GM23338 (cell line): ENCODE measurements around the gene MPZ. TPM values are rescaled to one million over a fixed set of nuclear protein-coding genes. Genes with fewer than 3 reads are reported as not detected.

Experiments
- ATAC-seq: fragments of 200-7000 bp; cut with Tn5 transposase; 3 replicates; pipeline ENCODE4 v1.9.1; 2020
- DNase-seq: peaks from one replicate; pipeline ENCODE4 v3.0.0-alpha.2; 2015; ENCODE audit warnings: low spot score
- H2AFZ ChIP-seq: fragments of 200-600 bp; sonication (generic); 2 replicates; pipeline ENCODE4 v1.8.0; 2016; ENCODE audit warnings: antibody characterized with exemption, mild to moderate bottlenecking, moderate library complexity
- H3F3A ChIP-seq: fragments of 200-600 bp; sonication (generic); replicated peaks from 2 replicates; pipeline ENCODE4 v1.8.0; 2017; ENCODE audit warnings: antibody characterized with exemption, mixed run types, low read depth
- H3K27ac ChIP-seq: fragments of 200-600 bp; sonication (generic); 2 replicates; pipeline ENCODE4 v1.6.1; 2016; ENCODE audit warnings: low read depth
- H3K27me3 ChIP-seq: fragments of 200-600 bp; sonication (generic); 2 replicates; pipeline ENCODE4 v1.8.0; 2016; ENCODE audit warnings: mild to moderate bottlenecking, mixed run types, moderate library complexity; ENCODE audit not compliant: insufficient read depth
- H3K36me3 ChIP-seq: fragments of 200-600 bp; sonication (generic); 2 replicates; pipeline ENCODE4 v1.8.0; 2016; ENCODE audit warnings: mild to moderate bottlenecking; ENCODE audit not compliant: insufficient read depth
- H3K4me1 ChIP-seq: fragments of 200-600 bp; sonication (generic); 2 replicates; pipeline ENCODE4 v1.8.0; 2016; ENCODE audit warnings: mild to moderate bottlenecking, moderate library complexity; ENCODE audit not compliant: insufficient read depth
- H3K4me2 ChIP-seq: fragments of 200-600 bp; sonication (generic); 2 replicates; pipeline ENCODE4 v1.7.1; 2017; ENCODE audit warnings: mixed run types
- H3K4me3 ChIP-seq: fragments of 200-600 bp; sonication (generic); 2 replicates; pipeline ENCODE4 v1.6.1; 2016; ENCODE audit warnings: mixed run types
- H3K79me2 ChIP-seq: fragments of 200-600 bp; sonication (generic); replicated peaks from 2 replicates; pipeline ENCODE4 v1.8.0; 2017; ENCODE audit warnings: mild to moderate bottlenecking; ENCODE audit not compliant: insufficient read depth
- H3K9me2 ChIP-seq: fragments of 200-600 bp; sonication (generic); 2 replicates; pipeline ENCODE4 v1.8.0; 2017; ENCODE audit not compliant: insufficient read depth
- H4K20me1 ChIP-seq: fragments of 200-600 bp; sonication (generic); replicated peaks from 2 replicates; pipeline ENCODE4 v1.8.0; 2017; ENCODE audit warnings: mild to moderate bottlenecking; ENCODE audit not compliant: insufficient read depth
- H3K27ac Mint-ChIP-seq: 2 replicates; pipeline ENCODE4 v1.8.0; 2020; ENCODE audit warnings: inconsistent platforms, mild to moderate bottlenecking, moderate library complexity, mixed read lengths
- H3K27me3 Mint-ChIP-seq: 3 replicates; pipeline ENCODE4 v1.8.0; 2022; ENCODE audit warnings: low read depth, mild to moderate bottlenecking, moderate library complexity, mixed read lengths, inconsistent platforms; ENCODE audit not compliant: insufficient read depth, poor library complexity
- H3K36me3 Mint-ChIP-seq: 3 replicates; pipeline ENCODE4 v1.8.0; 2021; ENCODE audit warnings: low read depth, mild to moderate bottlenecking, inconsistent platforms, moderate library complexity, mixed read lengths
- H3K4me1 Mint-ChIP-seq: 3 replicates; pipeline ENCODE4 v1.8.0; 2020; ENCODE audit warnings: mild to moderate bottlenecking, inconsistent platforms, mixed read lengths
- H3K4me3 Mint-ChIP-seq: 3 replicates; pipeline ENCODE4 v1.8.0; 2021; ENCODE audit warnings: moderate library complexity, mild to moderate bottlenecking, inconsistent platforms, mixed read lengths
- H3K9me3 Mint-ChIP-seq: 3 replicates; pipeline ENCODE4 v1.8.0; 2020; ENCODE audit warnings: moderate library complexity, mild to moderate bottlenecking, inconsistent platforms, mixed read lengths
- CREB1 ChIP-seq: fragments of 250-450 bp; sonication (Bioruptor Pico); IDR thresholded peaks from 2 replicates; pipeline ENCODE4 v1.5.0; 2020; ENCODE audit warnings: low read depth, mild to moderate bottlenecking, moderate library complexity
- EZH2 ChIP-seq: fragments of 200-600 bp; sonication (generic); IDR thresholded peaks from one replicate; pipeline ENCODE4 v1.8.0; 2017; ENCODE audit warnings: antibody characterized with exemption, mild to moderate bottlenecking, low read depth; ENCODE audit not compliant: unreplicated experiment
- EZH2phosphoT487 ChIP-seq: fragments of 200-600 bp; sonication (generic); IDR thresholded peaks from one replicate; pipeline ENCODE4 v1.8.1; 2018; ENCODE audit warnings: antibody characterized with exemption; ENCODE audit not compliant: unreplicated experiment
- JUNB ChIP-seq: IDR thresholded peaks from one replicate; pipeline ENCODE4 v1.6.1; 2016; ENCODE audit warnings: antibody characterized with exemption; ENCODE audit not compliant: unreplicated experiment
- NANOG ChIP-seq: IDR thresholded peaks from 2 replicates; pipeline ENCODE4 v1.6.1; 2016; ENCODE audit warnings: antibody characterized with exemption, borderline replicate concordance
- POLR2AphosphoS5 ChIP-seq: IDR thresholded peaks from 2 replicates; pipeline ENCODE4 v1.6.1; 2016; ENCODE audit warnings: antibody characterized with exemption, low read depth
- ZNF114 ChIP-seq: fragments of 250-450 bp; sonication (Bioruptor Pico); IDR thresholded peaks from 2 replicates; pipeline ENCODE4 v1.5.0; 2020; ENCODE audit warnings: mild to moderate bottlenecking, moderate library complexity
- ZNF331 ChIP-seq: fragments of 250-450 bp; sonication (Bioruptor Pico); IDR thresholded peaks from 2 replicates; pipeline ENCODE4 v1.5.0; 2020; ENCODE audit warnings: low read depth, mild to moderate bottlenecking, moderate library complexity
- polyA plus RNA-seq: library from polyadenylated mRNA; unstranded; fragments of >200 nt; fragmentation: Nextera tagmentation; extraction: Ambion mirVana; gene quantifications from 2 replicates; pipeline ENCODE4 v1.2.1, GENCODE V29; 2016
- total RNA-seq: library from RNA; depleted of rRNA; stranded (reverse); fragments of >200 nt; shearing (Covaris generic); gene quantifications from 2 replicates; pipeline ENCODE4 v1.2.3, GENCODE V29; 2014
- TF ChIP-seq, protein P1 (sequence below): fragments of 250-450 bp; sonication (Bioruptor Pico); IDR thresholded peaks from 2 replicates; pipeline ENCODE4 v1.5.0; 2020; ENCODE audit warnings: mild to moderate bottlenecking, moderate library complexity
- TF ChIP-seq, protein P2 (sequence below): IDR thresholded peaks from 2 replicates; pipeline ENCODE4 v1.6.1; 2016; ENCODE audit warnings: antibody characterized with exemption
- TF ChIP-seq, protein P3 (sequence below): IDR thresholded peaks from one replicate; pipeline ENCODE4 v1.6.1; 2018; ENCODE audit warnings: antibody characterized with exemption; ENCODE audit not compliant: unreplicated experiment
- TF ChIP-seq, protein P4 (sequence below), 2 experiments: fragments of 200-600 bp in 1 of 2; sonication (generic) in 1 of 2; conservative IDR thresholded peaks; 2 replicates each; pipeline versions ENCODE4 v1.5.1 to v1.6.1; 2016 to 2017; ENCODE audit warnings: antibody characterized with exemption in 2 of 2, low read depth in 2 of 2, mild to moderate bottlenecking in 2 of 2, moderate library complexity in 1 of 2

MPZ gene
- total and polyA plus RNA-seq, 2 experiments from 2014 or later, result 1.9 to 4.0 TPM

DNA sequence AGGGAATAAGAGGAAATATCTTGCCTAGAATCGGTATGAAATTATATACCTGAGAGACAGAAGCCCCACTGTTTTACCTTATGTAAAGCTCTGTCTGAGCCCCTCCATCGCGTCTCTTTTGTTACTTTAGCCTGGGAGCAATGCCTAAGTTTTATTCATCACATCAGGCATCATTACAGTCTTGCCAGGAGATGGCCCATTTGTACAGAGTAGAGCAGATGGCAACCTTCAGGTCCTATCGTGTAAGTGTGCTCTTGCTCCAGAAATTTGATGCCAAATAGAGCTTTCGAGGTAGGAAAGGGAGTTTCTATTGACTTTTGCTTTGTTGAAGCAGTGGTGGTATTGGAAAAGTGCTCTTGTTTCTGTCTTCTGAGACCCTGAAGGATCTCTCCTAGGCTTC lies 33.1 kb upstream of the MPZ start:
- H2AFZ ChIP-seq, result no peak overlapping the region
- 0 out of 2 replicates have a peak, but pooled peaks cover 3% of the 10 kb centered on the region for H4K20me1 ChIP-seq
- H3K79me2 ChIP-seq, result no peaks in the 10 kb centered on the region
- Mint-ChIP-seq H3K4me1 (no peaks in the 10 kb centered on the region), H3K36me3 (peaks cover 57% of the 10 kb centered on the region), H3K27ac (no peak overlapping the region), H3K27me3 (peaks cover 1% of the 10 kb centered on the region), H3K9me3 (no peaks in the 10 kb centered on the region), H3K4me3 (no peak overlapping the region)
- H3K27me3 ChIP-seq, result no peaks in the 10 kb centered on the region
- no peak overlapping the region for H3K4me3 ChIP-seq
- no peaks in the 10 kb centered on the region for H3K4me1 ChIP-seq
- DNase-seq (no peak), ATAC-seq (no peak)
- no peak overlapping the region for H3K27ac ChIP-seq
- peaks cover 14% of the 10 kb centered on the region for H3K36me3 ChIP-seq
- TF ChIP-seq JUNB (no peak), POLR2AphosphoS5 (no peak), NANOG (no peak), ZNF331 (CRISPR knock-in tag) (no peak), EZH2 (no peak), ZNF114 (CRISPR knock-in tag) (no peak), EZH2phosphoT487 (no peak), CREB1 (CRISPR knock-in tag) (no peak)
- TF ChIP-seq, protein P1, sequence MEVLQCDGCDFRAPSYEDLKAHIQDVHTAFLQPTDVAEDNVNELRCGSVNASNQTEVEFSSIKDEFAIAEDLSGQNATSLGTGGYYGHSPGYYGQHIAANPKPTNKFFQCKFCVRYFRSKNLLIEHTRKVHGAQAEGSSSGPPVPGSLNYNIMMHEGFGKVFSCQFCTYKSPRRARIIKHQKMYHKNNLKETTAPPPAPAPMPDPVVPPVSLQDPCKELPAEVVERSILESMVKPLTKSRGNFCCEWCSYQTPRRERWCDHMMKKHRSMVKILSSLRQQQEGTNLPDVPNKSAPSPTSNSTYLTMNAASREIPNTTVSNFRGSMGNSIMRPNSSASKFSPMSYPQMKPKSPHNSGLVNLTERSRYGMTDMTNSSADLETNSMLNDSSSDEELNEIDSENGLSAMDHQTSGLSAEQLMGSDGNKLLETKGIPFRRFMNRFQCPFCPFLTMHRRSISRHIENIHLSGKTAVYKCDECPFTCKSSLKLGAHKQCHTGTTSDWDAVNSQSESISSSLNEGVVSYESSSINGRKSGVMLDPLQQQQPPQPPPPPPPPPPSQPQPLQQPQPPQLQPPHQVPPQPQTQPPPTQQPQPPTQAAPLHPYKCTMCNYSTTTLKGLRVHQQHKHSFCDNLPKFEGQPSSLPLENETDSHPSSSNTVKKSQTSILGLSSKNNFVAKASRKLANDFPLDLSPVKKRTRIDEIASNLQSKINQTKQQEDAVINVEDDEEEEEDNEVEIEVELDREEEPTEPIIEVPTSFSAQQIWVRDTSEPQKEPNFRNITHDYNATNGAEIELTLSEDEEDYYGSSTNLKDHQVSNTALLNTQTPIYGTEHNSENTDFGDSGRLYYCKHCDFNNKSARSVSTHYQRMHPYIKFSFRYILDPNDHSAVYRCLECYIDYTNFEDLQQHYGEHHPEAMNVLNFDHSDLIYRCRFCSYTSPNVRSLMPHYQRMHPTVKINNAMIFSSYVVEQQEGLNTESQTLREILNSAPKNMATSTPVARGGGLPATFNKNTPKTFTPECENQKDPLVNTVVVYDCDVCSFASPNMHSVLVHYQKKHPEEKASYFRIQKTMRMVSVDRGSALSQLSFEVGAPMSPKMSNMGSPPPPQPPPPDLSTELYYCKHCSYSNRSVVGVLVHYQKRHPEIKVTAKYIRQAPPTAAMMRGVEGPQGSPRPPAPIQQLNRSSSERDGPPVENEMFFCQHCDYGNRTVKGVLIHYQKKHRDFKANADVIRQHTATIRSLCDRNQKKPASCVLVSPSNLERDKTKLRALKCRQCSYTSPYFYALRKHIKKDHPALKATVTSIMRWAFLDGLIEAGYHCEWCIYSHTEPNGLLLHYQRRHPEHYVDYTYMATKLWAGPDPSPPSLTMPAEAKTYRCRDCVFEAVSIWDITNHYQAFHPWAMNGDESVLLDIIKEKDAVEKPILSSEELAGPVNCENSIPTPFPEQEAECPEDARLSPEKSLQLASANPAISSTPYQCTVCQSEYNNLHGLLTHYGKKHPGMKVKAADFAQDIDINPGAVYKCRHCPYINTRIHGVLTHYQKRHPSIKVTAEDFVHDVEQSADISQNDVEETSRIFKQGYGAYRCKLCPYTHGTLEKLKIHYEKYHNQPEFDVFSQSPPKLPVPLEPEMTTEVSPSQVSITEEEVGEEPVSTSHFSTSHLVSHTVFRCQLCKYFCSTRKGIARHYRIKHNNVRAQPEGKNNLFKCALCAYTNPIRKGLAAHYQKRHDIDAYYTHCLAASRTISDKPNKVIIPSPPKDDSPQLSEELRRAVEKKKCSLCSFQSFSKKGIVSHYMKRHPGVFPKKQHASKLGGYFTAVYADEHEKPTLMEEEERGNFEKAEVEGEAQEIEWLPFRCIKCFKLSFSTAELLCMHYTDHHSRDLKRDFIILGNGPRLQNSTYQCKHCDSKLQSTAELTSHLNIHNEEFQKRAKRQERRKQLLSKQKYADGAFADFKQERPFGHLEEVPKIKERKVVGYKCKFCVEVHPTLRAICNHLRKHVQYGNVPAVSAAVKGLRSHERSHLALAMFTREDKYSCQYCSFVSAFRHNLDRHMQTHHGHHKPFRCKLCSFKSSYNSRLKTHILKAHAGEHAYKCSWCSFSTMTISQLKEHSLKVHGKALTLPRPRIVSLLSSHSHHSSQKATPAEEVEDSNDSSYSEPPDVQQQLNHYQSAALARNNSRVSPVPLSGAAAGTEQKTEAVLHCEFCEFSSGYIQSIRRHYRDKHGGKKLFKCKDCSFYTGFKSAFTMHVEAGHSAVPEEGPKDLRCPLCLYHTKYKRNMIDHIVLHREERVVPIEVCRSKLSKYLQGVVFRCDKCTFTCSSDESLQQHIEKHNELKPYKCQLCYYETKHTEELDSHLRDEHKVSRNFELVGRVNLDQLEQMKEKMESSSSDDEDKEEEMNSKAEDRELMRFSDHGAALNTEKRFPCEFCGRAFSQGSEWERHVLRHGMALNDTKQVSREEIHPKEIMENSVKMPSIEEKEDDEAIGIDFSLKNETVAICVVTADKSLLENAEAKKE (CRISPR knock-in tag), result no peak
- TF ChIP-seq, protein P2, sequence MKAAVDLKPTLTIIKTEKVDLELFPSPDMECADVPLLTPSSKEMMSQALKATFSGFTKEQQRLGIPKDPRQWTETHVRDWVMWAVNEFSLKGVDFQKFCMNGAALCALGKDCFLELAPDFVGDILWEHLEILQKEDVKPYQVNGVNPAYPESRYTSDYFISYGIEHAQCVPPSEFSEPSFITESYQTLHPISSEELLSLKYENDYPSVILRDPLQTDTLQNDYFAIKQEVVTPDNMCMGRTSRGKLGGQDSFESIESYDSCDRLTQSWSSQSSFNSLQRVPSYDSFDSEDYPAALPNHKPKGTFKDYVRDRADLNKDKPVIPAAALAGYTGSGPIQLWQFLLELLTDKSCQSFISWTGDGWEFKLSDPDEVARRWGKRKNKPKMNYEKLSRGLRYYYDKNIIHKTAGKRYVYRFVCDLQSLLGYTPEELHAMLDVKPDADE, result no peak
- TF ChIP-seq, protein P3, sequence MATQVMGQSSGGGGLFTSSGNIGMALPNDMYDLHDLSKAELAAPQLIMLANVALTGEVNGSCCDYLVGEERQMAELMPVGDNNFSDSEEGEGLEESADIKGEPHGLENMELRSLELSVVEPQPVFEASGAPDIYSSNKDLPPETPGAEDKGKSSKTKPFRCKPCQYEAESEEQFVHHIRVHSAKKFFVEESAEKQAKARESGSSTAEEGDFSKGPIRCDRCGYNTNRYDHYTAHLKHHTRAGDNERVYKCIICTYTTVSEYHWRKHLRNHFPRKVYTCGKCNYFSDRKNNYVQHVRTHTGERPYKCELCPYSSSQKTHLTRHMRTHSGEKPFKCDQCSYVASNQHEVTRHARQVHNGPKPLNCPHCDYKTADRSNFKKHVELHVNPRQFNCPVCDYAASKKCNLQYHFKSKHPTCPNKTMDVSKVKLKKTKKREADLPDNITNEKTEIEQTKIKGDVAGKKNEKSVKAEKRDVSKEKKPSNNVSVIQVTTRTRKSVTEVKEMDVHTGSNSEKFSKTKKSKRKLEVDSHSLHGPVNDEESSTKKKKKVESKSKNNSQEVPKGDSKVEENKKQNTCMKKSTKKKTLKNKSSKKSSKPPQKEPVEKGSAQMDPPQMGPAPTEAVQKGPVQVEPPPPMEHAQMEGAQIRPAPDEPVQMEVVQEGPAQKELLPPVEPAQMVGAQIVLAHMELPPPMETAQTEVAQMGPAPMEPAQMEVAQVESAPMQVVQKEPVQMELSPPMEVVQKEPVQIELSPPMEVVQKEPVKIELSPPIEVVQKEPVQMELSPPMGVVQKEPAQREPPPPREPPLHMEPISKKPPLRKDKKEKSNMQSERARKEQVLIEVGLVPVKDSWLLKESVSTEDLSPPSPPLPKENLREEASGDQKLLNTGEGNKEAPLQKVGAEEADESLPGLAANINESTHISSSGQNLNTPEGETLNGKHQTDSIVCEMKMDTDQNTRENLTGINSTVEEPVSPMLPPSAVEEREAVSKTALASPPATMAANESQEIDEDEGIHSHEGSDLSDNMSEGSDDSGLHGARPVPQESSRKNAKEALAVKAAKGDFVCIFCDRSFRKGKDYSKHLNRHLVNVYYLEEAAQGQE, result no peak
- TF ChIP-seq, protein P4, sequence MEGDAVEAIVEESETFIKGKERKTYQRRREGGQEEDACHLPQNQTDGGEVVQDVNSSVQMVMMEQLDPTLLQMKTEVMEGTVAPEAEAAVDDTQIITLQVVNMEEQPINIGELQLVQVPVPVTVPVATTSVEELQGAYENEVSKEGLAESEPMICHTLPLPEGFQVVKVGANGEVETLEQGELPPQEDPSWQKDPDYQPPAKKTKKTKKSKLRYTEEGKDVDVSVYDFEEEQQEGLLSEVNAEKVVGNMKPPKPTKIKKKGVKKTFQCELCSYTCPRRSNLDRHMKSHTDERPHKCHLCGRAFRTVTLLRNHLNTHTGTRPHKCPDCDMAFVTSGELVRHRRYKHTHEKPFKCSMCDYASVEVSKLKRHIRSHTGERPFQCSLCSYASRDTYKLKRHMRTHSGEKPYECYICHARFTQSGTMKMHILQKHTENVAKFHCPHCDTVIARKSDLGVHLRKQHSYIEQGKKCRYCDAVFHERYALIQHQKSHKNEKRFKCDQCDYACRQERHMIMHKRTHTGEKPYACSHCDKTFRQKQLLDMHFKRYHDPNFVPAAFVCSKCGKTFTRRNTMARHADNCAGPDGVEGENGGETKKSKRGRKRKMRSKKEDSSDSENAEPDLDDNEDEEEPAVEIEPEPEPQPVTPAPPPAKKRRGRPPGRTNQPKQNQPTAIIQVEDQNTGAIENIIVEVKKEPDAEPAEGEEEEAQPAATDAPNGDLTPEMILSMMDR (conservative IDR thresholded peaks at IDR 0.05; ENCODE audit: low read depth in 2 of 2), result no peak
- no peaks in the 10 kb centered on the region for H3K9me2 ChIP-seq
- H3F3A ChIP-seq, result 0 out of 2 replicates have a peak, but pooled peaks cover 3% of the 10 kb centered on the region
- H3K4me2 ChIP-seq, result no peak overlapping the region
